Neural cell (in vitro differentiated cells): ENCODE results near the gene CAMK2D. TPM values are rescaled to one million over a fixed set of nuclear protein-coding genes. Genes with fewer than 3 reads are reported as not detected.

Experiments
- H2AFZ ChIP-seq: fragments of 200-600, 300-800 bp; sonication (generic), shearing (Covaris generic); 2 replicates; pipeline ENCODE4 v1.6.0; 2014; ENCODE audit warnings: low read depth, mild to moderate bottlenecking, antibody characterized with exemption, low read length, moderate library complexity
- H3F3A ChIP-seq: fragments of 200-600 bp; shearing (Covaris generic); 2 replicates; pipeline ENCODE4 v1.6.1; 2016; ENCODE audit warnings: mild to moderate bottlenecking, moderate library complexity, mixed read lengths, antibody characterized with exemption, low read length; ENCODE audit not compliant: insufficient read depth, poor library complexity, severe bottlenecking
- H3K27ac ChIP-seq: fragments of 200-600, 300-800 bp; sonication (generic), shearing (Covaris generic); 2 replicates; pipeline ENCODE4 v1.5.1; 2014; ENCODE audit warnings: mild to moderate bottlenecking, low read length, moderate library complexity
- H3K27me3 ChIP-seq: fragments of 300-800, 200-600 bp; sonication (generic), shearing (Covaris generic); 2 replicates; pipeline ENCODE4 v1.6.0; 2014; ENCODE audit warnings: mild to moderate bottlenecking, low read depth, low read length, moderate library complexity; ENCODE audit not compliant: insufficient read depth
- H3K36me3 ChIP-seq: fragments of 300-800, 200-600 bp; sonication (generic), shearing (Covaris generic); 2 replicates; pipeline ENCODE4 v1.5.1; 2014; ENCODE audit warnings: mild to moderate bottlenecking, antibody characterized with exemption, low read length, moderate library complexity; ENCODE audit not compliant: insufficient read depth
- H3K4me2 ChIP-seq: fragments of 300-800, 200-600 bp; sonication (generic), shearing (Covaris generic); 2 replicates; pipeline ENCODE4 v1.6.0; 2014; ENCODE audit warnings: mild to moderate bottlenecking, low read length
- H3K4me3 ChIP-seq: fragments of 300-800, 200-600 bp; sonication (generic), shearing (Covaris generic); 2 replicates; pipeline ENCODE4 v1.5.1; 2014; ENCODE audit warnings: mild to moderate bottlenecking, low read length, moderate library complexity
- H3K79me2 ChIP-seq: fragments of 200-600 bp; shearing (Covaris generic); replicated peaks from 2 replicates; pipeline ENCODE4 v1.6.0; 2014; ENCODE audit warnings: mild to moderate bottlenecking, low read length, moderate library complexity; ENCODE audit not compliant: insufficient read depth
- H3K9ac ChIP-seq: fragments of 300-800, 200-600 bp; sonication (generic), shearing (Covaris generic); 2 replicates; pipeline ENCODE4 v1.6.1; 2016; ENCODE audit warnings: mild to moderate bottlenecking, low read length, mixed read lengths
- H3K9me2 ChIP-seq: fragments of 200-600 bp; shearing (Covaris generic); 2 replicates; pipeline ENCODE4 v1.6.1; 2016; ENCODE audit warnings: mild to moderate bottlenecking, low read length, mixed read lengths; ENCODE audit not compliant: insufficient read depth
- H3K9me3 ChIP-seq: fragments of 200-600, 300-800 bp; sonication (generic), shearing (Covaris generic); 2 replicates; pipeline ENCODE4 v1.6.1; 2016; ENCODE audit warnings: mild to moderate bottlenecking, mixed run types, low read length, moderate library complexity, mixed read lengths
- H4K20me1 ChIP-seq: fragments of 200-600 bp; shearing (Covaris generic); 2 replicates; pipeline ENCODE4 v1.6.1; 2016; ENCODE audit warnings: mild to moderate bottlenecking, mixed run types; ENCODE audit not compliant: insufficient read depth
- EP300 ChIP-seq: fragments of 450-650 bp; conservative IDR thresholded peaks from 2 replicates; pipeline ENCODE4 v1.6.1; 2014; ENCODE audit warnings: antibody characterized with exemption, mild to moderate bottlenecking, moderate library complexity; ENCODE audit not compliant: poor library complexity, severe bottlenecking
- EZH2 ChIP-seq: fragments of 200-600, 300-800 bp; shearing (Covaris generic), sonication (generic); IDR thresholded peaks from 2 replicates; pipeline ENCODE4 v1.6.1; 2014; ENCODE audit warnings: antibody characterized with exemption, low read length, borderline replicate concordance, mild to moderate bottlenecking; ENCODE audit not compliant: insufficient read depth, poor library complexity, severe bottlenecking
- MXI1 ChIP-seq: fragments of 450-650 bp; conservative IDR thresholded peaks from 2 replicates; pipeline ENCODE4 v1.6.1; 2014; ENCODE audit warnings: antibody characterized with exemption, mild to moderate bottlenecking; ENCODE audit not compliant: poor library complexity, severe bottlenecking
- POLR2AphosphoS5 ChIP-seq: IDR thresholded peaks from 2 replicates; pipeline ENCODE4 v1.6.1; 2012
- RAD21 ChIP-seq: fragments of 450-650 bp; conservative IDR thresholded peaks from 2 replicates; pipeline ENCODE4 v1.6.1; 2014; ENCODE audit warnings: antibody characterized with exemption, mild to moderate bottlenecking, moderate library complexity
- SMC3 ChIP-seq: fragments of 450-650 bp; conservative IDR thresholded peaks from 2 replicates; pipeline ENCODE4 v1.6.1; 2014; ENCODE audit warnings: antibody characterized with exemption, mild to moderate bottlenecking, moderate library complexity; ENCODE audit not compliant: poor library complexity
- TAF1 ChIP-seq: IDR thresholded peaks from 2 replicates; pipeline ENCODE4 v1.6.1; 2012; ENCODE audit warnings: low read depth
- polyA plus RNA-seq: library from polyadenylated mRNA; depleted of rRNA; stranded (reverse); fragments of >200 nt; gene quantifications from 2 replicates; pipeline ENCODE4 v1.2.3, GENCODE V29; 2014
- TF ChIP-seq, protein P1 (sequence below): IDR thresholded peaks from 2 replicates; pipeline ENCODE4 v1.6.1; 2012; ENCODE audit warnings: borderline replicate concordance
- TF ChIP-seq, protein P2 (sequence below): fragments of 450-650 bp; IDR thresholded peaks from 2 replicates; pipeline ENCODE4 v1.5.1; 2014; ENCODE audit warnings: antibody characterized with exemption, mild to moderate bottlenecking, moderate library complexity; ENCODE audit not compliant: poor library complexity, severe bottlenecking

The CAMK2D gene
- polyA plus RNA-seq, 1 donor from 2014 or later, result 27.1 TPM

GRCh38 chr4:113446019-113446418 lies 315.5 kb downstream of the CAMK2D start:
- Histone ChIP-seq H3K27ac (no peak overlapping the region), H3K27me3 (no peaks in the 10 kb centered on the region), H3K9me3 (no peaks in the 10 kb centered on the region), H3F3A (no peaks in the 10 kb centered on the region), H3K9ac (no peak overlapping the region), H4K20me1 (no peaks in the 10 kb centered on the region), H3K79me2 (no peaks in the 10 kb centered on the region), H3K36me3 (no peaks in the 10 kb centered on the region), H3K4me3 (no peak overlapping the region), H2AFZ (no peak overlapping the region), H3K4me2 (no peak overlapping the region), H3K9me2 (no peaks in the 10 kb centered on the region)
- TF ChIP-seq TAF1, result no peak
- TF ChIP-seq, protein P1, sequence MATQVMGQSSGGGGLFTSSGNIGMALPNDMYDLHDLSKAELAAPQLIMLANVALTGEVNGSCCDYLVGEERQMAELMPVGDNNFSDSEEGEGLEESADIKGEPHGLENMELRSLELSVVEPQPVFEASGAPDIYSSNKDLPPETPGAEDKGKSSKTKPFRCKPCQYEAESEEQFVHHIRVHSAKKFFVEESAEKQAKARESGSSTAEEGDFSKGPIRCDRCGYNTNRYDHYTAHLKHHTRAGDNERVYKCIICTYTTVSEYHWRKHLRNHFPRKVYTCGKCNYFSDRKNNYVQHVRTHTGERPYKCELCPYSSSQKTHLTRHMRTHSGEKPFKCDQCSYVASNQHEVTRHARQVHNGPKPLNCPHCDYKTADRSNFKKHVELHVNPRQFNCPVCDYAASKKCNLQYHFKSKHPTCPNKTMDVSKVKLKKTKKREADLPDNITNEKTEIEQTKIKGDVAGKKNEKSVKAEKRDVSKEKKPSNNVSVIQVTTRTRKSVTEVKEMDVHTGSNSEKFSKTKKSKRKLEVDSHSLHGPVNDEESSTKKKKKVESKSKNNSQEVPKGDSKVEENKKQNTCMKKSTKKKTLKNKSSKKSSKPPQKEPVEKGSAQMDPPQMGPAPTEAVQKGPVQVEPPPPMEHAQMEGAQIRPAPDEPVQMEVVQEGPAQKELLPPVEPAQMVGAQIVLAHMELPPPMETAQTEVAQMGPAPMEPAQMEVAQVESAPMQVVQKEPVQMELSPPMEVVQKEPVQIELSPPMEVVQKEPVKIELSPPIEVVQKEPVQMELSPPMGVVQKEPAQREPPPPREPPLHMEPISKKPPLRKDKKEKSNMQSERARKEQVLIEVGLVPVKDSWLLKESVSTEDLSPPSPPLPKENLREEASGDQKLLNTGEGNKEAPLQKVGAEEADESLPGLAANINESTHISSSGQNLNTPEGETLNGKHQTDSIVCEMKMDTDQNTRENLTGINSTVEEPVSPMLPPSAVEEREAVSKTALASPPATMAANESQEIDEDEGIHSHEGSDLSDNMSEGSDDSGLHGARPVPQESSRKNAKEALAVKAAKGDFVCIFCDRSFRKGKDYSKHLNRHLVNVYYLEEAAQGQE, result no peak
- no peak for TF ChIP-seq EP300
- TF ChIP-seq EZH2, result no peak
- TF ChIP-seq POLR2AphosphoS5, result no peak
- TF ChIP-seq RAD21, result no peak
- TF ChIP-seq MXI1, result no peak
- no peak for TF ChIP-seq SMC3

DNA sequence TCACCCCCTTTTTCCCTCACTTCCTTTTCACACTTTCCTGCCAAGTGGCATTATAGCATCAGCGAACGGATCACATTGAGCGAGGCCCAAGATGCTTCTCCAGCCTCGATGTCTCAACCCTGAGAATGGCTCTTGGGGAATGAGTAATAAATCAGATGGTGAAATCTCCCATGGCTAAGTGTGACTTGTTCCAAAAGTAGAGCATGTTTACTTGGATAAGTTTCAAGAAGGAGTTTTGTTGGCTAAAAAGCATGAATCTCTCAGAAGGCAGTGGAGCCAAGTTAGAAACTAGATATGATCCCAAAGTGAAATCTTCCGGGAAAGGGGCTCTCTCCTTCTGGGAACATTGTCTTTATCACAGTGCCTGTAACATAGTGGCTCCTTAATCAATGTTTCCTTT lies 316.3 kb downstream of the CAMK2D start:
- no peak overlapping the region for H3K9ac ChIP-seq
- TF ChIP-seq MXI1, result no peak
- TF ChIP-seq TAF1, result no peak
- no peak for TF ChIP-seq POLR2AphosphoS5
- TF ChIP-seq SMC3, result no peak
- H3K79me2 ChIP-seq, result no peaks in the 10 kb centered on the region
- H3F3A ChIP-seq, result no peaks in the 10 kb centered on the region
- no peaks in the 10 kb centered on the region for H3K9me3 ChIP-seq
- H4K20me1 ChIP-seq, result no peaks in the 10 kb centered on the region
- H3K36me3 ChIP-seq, result no peaks in the 10 kb centered on the region
- H3K4me2 ChIP-seq, result no peak overlapping the region
- no peaks in the 10 kb centered on the region for H3K9me2 ChIP-seq
- H3K27me3 ChIP-seq, result no peaks in the 10 kb centered on the region
- H3K27ac ChIP-seq, result no peak overlapping the region
- no peak overlapping the region for H2AFZ ChIP-seq
- no peak overlapping the region for H3K4me3 ChIP-seq

- H4K20me1 ChIP-seq, result no peaks in the 10 kb centered on the region
- H2AFZ ChIP-seq, result no peak overlapping the region
- H3K4me2 ChIP-seq, result no peak overlapping the region
- no peak overlapping the region for H3K9ac ChIP-seq
- TF ChIP-seq, protein P2, sequence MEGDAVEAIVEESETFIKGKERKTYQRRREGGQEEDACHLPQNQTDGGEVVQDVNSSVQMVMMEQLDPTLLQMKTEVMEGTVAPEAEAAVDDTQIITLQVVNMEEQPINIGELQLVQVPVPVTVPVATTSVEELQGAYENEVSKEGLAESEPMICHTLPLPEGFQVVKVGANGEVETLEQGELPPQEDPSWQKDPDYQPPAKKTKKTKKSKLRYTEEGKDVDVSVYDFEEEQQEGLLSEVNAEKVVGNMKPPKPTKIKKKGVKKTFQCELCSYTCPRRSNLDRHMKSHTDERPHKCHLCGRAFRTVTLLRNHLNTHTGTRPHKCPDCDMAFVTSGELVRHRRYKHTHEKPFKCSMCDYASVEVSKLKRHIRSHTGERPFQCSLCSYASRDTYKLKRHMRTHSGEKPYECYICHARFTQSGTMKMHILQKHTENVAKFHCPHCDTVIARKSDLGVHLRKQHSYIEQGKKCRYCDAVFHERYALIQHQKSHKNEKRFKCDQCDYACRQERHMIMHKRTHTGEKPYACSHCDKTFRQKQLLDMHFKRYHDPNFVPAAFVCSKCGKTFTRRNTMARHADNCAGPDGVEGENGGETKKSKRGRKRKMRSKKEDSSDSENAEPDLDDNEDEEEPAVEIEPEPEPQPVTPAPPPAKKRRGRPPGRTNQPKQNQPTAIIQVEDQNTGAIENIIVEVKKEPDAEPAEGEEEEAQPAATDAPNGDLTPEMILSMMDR, result no peak
- no peak for TF ChIP-seq POLR2AphosphoS5
- TF ChIP-seq, protein P1, result no peak
- H3K36me3 ChIP-seq, result no peaks in the 10 kb centered on the region
- H3F3A ChIP-seq, result no peaks in the 10 kb centered on the region
- H3K4me3 ChIP-seq, result no peak overlapping the region
- no peak overlapping the region for H3K27ac ChIP-seq
- no peaks in the 10 kb centered on the region for H3K9me2 ChIP-seq
- H3K27me3 ChIP-seq, result no peaks in the 10 kb centered on the region
- no peaks in the 10 kb centered on the region for H3K79me2 ChIP-seq
- H3K9me3 ChIP-seq, result no peaks in the 10 kb centered on the region
These were observed 317.2 kb downstream of the CAMK2D start for GRCh38 chr4:113444386-113444785.
